SHP77 treated with DMSO at 0.1 percent for 48 hours (cell line): ENCODE results near the gene SMTNL1.

ENCODE experiments used
- DNase-seq: peaks from one replicate; lab custom pipeline; 2025; lab: John Stamatoyannopoulos, UW

The SMTNL1 gene

GRCh38 chr11:57536947-57537619 lies at the start of gene SMTNL1:
Gene SMTNL1, plus strand, starts transcription at chr11:57537595. Its CDS starts 5,048 bp downstream, at chr11:57542643.
- no peak for DNase-seq

GRCh38 chr11:57487920-57488659 lies 49.3 kb upstream of the SMTNL1 start:
- no peak for DNase-seq

- DNase-seq: no peak
Observed at GRCh38 chr11:57490456-57491248, 46.7 kb upstream of the SMTNL1 start.

GRCh38 chr11:57491371-57492061 lies 45.9 kb upstream of the SMTNL1 start:
- DNase-seq: no peak

- no peak for DNase-seq
Observed at GRCh38 chr11:57493507-57494503, 43.6 kb upstream of the SMTNL1 start.

GRCh38 chr11:57496109-57496820 lies 41.1 kb upstream of the SMTNL1 start:
- DNase-seq: no peak

GRCh38 chr11:57497303-57498247 lies 39.8 kb upstream of the SMTNL1 start:
- no peak for DNase-seq

GRCh38 chr11:57498540-57498939 lies 38.9 kb upstream of the SMTNL1 start:
- no peak for DNase-seq

- no peak for DNase-seq
Observed at GRCh38 chr11:57499413-57499982, 37.9 kb upstream of the SMTNL1 start.

- no peak for DNase-seq
Observed at GRCh38 chr11:57499983-57500461, 37.4 kb upstream of the SMTNL1 start.

- no peak for DNase-seq
Observed at GRCh38 chr11:57500515-57500914, 36.9 kb upstream of the SMTNL1 start.

GRCh38 chr11:57500926-57501325 lies 36.5 kb upstream of the SMTNL1 start:
- DNase-seq: no peak

- DNase-seq: no peak
Observed at GRCh38 chr11:57501953-57502352, 35.4 kb upstream of the SMTNL1 start.

GRCh38 chr11:57502376-57502775 lies 35.0 kb upstream of the SMTNL1 start:
- DNase-seq: no peak

GRCh38 chr11:57502870-57503269 lies 34.5 kb upstream of the SMTNL1 start:
- DNase-seq: no peak

- no peak for DNase-seq
Observed at GRCh38 chr11:57504511-57504910, 32.9 kb upstream of the SMTNL1 start.

GRCh38 chr11:57506522-57506921 lies 30.9 kb upstream of the SMTNL1 start:
- DNase-seq: no peak

GRCh38 chr11:57508341-57509170 lies 28.8 kb upstream of the SMTNL1 start:
- no peak for DNase-seq
